ENCODE data around the gene EPHA6.
A peak's percentile ranks its signal among the peaks of the same experiment; 100 is the strongest.
"Not testable (repeated sequence)": the region's sequence is repeated elsewhere in the genome, so short reads cannot be mapped to it uniquely, and the experiment has no call there.

Gene EPHA6

DNA sequence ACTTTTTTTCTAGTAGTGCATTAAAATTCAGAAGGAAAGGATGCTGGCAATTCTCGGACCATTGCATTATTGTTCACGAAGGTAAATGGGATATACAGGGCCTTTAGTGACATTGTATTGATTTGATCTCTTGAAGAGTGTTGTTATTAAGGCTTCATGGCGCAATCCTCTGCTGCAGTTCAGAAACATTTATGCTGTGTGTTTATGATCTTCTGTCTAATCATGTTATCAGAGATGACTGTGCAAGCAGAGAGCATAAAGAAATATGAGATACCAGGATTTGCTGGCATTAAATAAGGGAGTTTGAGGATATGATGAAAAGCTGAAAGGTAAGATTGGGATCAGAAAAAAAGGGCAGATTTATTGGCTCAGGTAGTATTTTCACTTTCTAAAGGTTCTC lies 180.6 kb downstream of the EPHA6 start:
- no peak overlapping the region for H3K27ac ChIP-seq
- TF ChIP-seq, protein P1, sequence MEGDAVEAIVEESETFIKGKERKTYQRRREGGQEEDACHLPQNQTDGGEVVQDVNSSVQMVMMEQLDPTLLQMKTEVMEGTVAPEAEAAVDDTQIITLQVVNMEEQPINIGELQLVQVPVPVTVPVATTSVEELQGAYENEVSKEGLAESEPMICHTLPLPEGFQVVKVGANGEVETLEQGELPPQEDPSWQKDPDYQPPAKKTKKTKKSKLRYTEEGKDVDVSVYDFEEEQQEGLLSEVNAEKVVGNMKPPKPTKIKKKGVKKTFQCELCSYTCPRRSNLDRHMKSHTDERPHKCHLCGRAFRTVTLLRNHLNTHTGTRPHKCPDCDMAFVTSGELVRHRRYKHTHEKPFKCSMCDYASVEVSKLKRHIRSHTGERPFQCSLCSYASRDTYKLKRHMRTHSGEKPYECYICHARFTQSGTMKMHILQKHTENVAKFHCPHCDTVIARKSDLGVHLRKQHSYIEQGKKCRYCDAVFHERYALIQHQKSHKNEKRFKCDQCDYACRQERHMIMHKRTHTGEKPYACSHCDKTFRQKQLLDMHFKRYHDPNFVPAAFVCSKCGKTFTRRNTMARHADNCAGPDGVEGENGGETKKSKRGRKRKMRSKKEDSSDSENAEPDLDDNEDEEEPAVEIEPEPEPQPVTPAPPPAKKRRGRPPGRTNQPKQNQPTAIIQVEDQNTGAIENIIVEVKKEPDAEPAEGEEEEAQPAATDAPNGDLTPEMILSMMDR (conservative IDR thresholded peaks at IDR 0.05) = no peak

DNA sequence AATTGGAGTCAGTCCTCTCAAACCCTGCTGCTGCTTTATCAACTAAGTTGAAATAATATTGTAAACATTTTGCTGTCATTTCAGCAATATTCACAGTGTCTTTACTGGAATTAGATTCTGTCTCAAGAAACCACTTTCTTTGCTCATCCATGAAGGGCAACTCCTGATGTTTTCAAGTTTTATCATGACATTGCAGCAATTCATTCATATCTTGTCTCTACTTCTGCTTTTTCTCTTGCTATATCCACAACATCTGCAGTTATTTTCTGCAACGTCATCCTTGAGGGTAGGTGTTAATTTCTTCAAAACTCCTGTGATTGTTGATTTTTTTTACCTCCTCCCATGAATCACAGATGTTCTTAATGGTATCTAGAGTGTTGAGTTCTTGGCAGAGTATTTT lies 181.6 kb downstream of the EPHA6 start:
- TF ChIP-seq, protein P1 (conservative IDR thresholded peaks at IDR 0.05) = no peak
- no peak overlapping the region for H3K27ac ChIP-seq

DNA sequence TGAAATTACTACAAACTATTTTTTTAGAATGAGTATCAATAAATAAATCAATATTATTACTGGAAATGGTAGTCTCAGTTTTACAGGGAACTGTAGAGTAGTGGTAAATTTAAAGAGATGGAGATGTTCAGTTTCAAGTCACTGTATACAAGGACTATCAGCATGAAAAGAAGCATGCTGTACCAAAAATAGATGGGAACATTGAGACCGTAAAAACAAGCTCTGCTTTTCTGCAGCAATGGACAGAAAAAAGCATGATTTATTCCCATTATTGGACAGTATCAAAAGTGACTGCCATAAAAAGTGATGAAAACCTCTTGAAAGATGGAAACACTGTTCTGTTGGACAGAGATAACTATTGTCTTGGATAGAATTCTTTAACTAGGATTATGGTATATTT lies 187.2 kb downstream of the EPHA6 start:
- TF ChIP-seq, protein P1 (conservative IDR thresholded peaks at IDR 0.05) = no peak
- H3K27ac ChIP-seq = no peak overlapping the region

DNA sequence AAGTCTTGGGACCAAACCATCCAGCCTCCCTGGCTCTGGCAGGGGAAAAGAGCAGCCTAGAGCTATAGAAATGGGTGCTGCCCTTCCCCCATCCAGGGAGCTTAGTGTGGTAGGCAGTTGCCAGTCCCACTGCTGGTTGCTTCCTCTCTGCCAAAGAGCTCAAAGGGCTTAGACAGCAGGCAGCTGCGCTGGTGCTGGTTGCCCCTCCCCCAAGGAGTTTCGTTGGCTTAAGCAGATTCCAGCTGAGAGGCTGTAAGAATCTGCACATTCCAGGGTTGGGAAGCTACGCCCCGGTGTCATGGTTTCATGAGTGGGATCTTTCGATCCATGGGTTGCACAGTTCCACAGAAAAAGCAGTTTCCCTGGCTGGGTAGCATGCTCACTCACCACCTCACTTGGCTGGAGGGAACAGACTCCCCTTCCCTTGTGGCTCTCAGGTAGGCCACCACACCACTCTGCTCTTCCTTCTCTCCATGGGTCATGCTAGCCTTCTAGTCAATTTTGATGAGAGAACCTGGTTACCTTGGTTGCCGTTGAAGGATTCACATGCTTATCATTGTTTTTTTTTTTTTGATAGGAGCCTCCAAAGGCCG lies 195.1 kb downstream of the EPHA6 start:
- H3K27ac ChIP-seq = no peak overlapping the region
- TF ChIP-seq, protein P1 (conservative IDR thresholded peaks at IDR 0.05) = no peak

DNA sequence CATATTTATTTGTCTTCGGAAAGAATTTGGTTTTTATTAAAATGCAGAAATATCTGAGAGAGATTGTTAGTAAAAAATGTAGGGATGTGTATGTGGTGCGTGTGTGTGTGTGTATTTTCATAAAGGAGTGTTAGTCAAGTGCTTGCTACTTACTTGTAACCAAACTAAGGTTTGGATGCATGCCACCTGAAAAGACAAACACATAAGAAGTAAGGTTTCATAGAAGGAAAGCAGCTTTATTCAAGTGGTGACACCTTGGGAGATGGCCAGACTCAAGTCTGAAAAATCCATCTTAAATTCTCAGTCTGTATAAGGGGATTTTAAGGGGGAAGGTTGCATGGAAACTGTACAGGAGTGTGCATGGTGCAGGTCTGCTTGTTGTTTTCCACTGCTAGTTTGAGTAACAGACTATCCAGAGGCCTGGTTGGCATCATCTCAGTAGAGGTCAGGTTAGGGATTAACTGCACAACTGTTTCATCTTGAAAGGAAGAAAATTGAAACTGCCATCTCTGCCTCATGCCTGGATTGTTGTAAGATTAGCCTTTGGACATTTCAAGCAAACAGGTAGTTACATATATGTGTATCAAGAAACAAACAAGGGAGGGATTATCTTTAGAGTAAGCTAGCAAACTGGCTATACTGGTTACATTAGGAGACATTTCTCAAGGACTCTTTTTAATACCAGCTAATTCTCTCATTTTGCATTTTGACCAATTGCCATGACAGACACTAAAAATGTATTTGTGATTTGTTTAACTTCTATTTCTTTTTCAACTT lies 196.7 kb downstream of the EPHA6 start:
- TF ChIP-seq, protein P1 (conservative IDR thresholded peaks at IDR 0.05) = no peak
- H3K27ac ChIP-seq = peak overlapping the region; percentile 42

DNA sequence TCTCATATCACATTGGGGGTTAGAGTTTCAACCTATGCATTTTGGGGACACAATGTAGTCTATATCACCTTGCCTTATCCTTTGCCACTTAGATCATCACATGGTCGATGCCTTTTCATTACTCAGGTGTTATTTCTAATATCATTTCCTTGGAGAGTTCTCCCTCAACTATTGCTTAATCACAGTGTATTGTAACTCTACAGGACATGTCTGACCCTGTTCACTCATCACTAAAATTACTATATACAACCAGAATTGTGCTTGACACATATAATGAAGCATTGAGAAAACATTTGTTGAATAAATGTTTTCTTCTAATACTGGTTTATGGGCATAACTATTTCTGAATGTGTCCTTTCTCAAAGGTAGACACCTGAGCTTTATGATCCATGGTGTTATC lies 207.4 kb downstream of the EPHA6 start:
- no peak overlapping the region for H3K27ac ChIP-seq
- TF ChIP-seq, protein P1 (conservative IDR thresholded peaks at IDR 0.05) = no peak

DNA sequence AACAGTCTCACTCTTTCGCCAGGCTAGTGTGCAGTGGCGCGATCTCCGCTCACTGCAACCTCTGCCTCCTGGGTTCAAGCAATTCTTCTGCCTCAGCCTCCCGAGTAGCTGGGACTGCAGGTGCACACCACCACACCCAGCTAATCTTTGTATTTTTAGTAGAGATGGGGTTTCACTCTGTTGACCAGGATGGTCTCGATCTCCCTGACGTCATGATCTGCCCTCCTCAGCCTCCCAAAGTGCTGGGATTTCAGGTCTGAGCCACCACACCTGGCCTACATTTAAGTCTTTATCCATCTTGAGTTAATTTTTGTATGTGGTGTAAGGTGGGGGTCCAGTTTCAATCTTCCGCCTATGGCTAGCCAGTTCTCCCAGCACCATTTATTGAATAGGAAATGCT lies 211.2 kb downstream of the EPHA6 start:
- H3K27ac ChIP-seq = not testable (repeated sequence)

DNA sequence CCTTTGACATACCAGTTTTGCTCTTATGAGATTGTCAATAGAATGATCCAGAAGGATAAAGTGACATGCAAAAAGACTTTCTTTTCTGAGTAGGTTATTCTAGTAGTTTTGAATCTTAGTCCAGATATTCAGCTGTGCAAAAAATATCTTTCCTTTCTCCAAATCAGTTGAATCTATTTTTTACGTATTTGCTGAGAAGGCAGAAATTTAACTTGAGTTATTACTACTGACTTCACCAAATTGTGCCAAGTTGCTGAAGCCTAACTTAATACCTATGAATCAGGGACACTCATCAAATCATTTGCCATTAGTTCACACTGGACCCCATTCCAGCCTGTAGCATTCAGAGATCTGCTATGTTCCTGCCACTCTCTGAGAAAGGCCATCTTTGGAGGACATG lies 215.6 kb downstream of the EPHA6 start:
- TF ChIP-seq, protein P1 (conservative IDR thresholded peaks at IDR 0.05) = no peak
- H3K27ac ChIP-seq = no peak overlapping the region

All from VCaP (cell line).